HCT116 (cell line): ENCODE measurements around the gene VPS41. TPM values are rescaled to one million over a fixed set of nuclear protein-coding genes. Genes with fewer than 3 reads are reported as not detected.

Experiments used
- ATAC-seq: fragments of 200-7000 bp; cut with Tn5 transposase; 2 replicates; pipeline ENCODE4 v1.9.1; 2020; ENCODE audit warnings: mild to moderate bottlenecking, moderate library complexity
- BruUV-seq: library from RNA; stranded (reverse); fragments of 400-500 nt; replicated peaks from 2 replicates; lab custom pipeline; 2021; lab: Mats Ljungman, UMichigan
- CTCF ChIA-PET: fragments of 300-600 bp; sonication (Branson Sonifier 250); formaldehyde crosslinking; loops from one replicate; lab custom pipeline; 2021; ENCODE audit warnings: antibody characterized with exemption; lab: Charles Lee
- POLR2A ChIA-PET: fragments of 300-600, 350-600 bp; sonication (Branson Sonifier 250); formaldehyde crosslinking; loops from one replicate; lab custom pipeline; 2021; ENCODE audit warnings: antibody characterized with exemption; lab: Charles Lee
- RAD21 ChIA-PET, 2 experiments: fragments of 300-600 bp; sonication (Branson Sonifier 250); formaldehyde crosslinking; loops; one replicate each; lab custom pipeline; 2023; ENCODE audit warnings: low total read pairs in 2 of 2; ENCODE audit not compliant: uncharacterized antibody in 2 of 2, unreplicated experiment in 2 of 2, low non-redundant PET in 1 of 2; lab: Charles Lee
- DNase-seq: peaks from one replicate; pipeline ENCODE4 v3.0.0-alpha.2; 2010; ENCODE audit warnings: low read depth, low spot score
- H2AFZ ChIP-seq: fragments of 200-600 bp; shearing (Covaris generic), sonication (generic); 2 replicates; pipeline ENCODE4 v1.6.1; 2017; ENCODE audit warnings: low read depth, mixed run types, mixed read lengths, antibody characterized with exemption, low read length; ENCODE audit not compliant: poor library complexity, severe bottlenecking
- H3K27ac ChIP-seq: 2 replicates; pipeline ENCODE4 v1.5.1; 2012; ENCODE audit warnings: low read depth, low read length
- H3K27me3 ChIP-seq: fragments of 200-600 bp; sonication (generic); 2 replicates; pipeline ENCODE4 v1.6.1; 2016; ENCODE audit warnings: mixed run types, low read length, mixed read lengths; ENCODE audit not compliant: insufficient read depth
- H3K36me3 ChIP-seq, 2 experiments: fragments of 200-500 bp in 1 of 2; fragments of 200-600 bp in 1 of 2; sonication (Bioruptor generic) in 1 of 2; sonication (generic) in 1 of 2; 2 replicates each; pipeline versions ENCODE4 v1.5.1 to v1.6.1; 2014 to 2016; ENCODE audit warnings: low read length in 2 of 2, inconsistent platforms in 1 of 2, mixed read lengths in 1 of 2, mixed run types in 1 of 2; ENCODE audit not compliant: insufficient read depth in 2 of 2, control insufficient read depth in 1 of 2
- H3K4me1 ChIP-seq, 2 experiments: fragments of 200-600 bp in 1 of 2; sonication (generic) in 1 of 2; 2 replicates each; pipeline versions ENCODE4 v1.5.1 to v1.6.1; 2012 to 2017; ENCODE audit warnings: low read length in 2 of 2, inconsistent platforms in 1 of 2, mild to moderate bottlenecking in 1 of 2, mixed read lengths in 1 of 2, mixed run types in 1 of 2, moderate library complexity in 1 of 2; ENCODE audit not compliant: insufficient read depth in 2 of 2, control insufficient read depth in 1 of 2
- H3K4me2 ChIP-seq: fragments of 200-600 bp; sonication (generic); 2 replicates; pipeline ENCODE4 v1.6.1; 2017; ENCODE audit warnings: mixed run types, low read length, mixed read lengths
- H3K4me3 ChIP-seq, 2 experiments: fragments of 200-600 bp in 1 of 2; sonication (generic) in 1 of 2; replicated peaks in 1 of 2; 2 replicates each; pipeline ENCODE4 v1.5.1; 2011 to 2016; ENCODE audit warnings: low read length in 2 of 2, control low read depth in 1 of 2, low read depth in 1 of 2, mild to moderate bottlenecking in 1 of 2, mixed read lengths in 1 of 2, mixed run types in 1 of 2
- H3K79me2 ChIP-seq: fragments of 200-600 bp; sonication (generic); 2 replicates; pipeline ENCODE4 v1.6.1; 2017; ENCODE audit warnings: mild to moderate bottlenecking, mixed run types, low read length, moderate library complexity, mixed read lengths; ENCODE audit not compliant: insufficient read depth
- H3K9ac ChIP-seq: fragments of 200-600 bp; sonication (generic); 2 replicates; pipeline ENCODE4 v1.6.1; 2016; ENCODE audit warnings: low read length, mixed read lengths
- H3K9me2 ChIP-seq: fragments of 200-600 bp; sonication (generic), shearing (Covaris generic); 2 replicates; pipeline ENCODE4 v1.6.1; 2017; ENCODE audit warnings: mixed run types, mild to moderate bottlenecking, moderate library complexity; ENCODE audit not compliant: insufficient read depth
- H3K9me3 ChIP-seq, 2 experiments: fragments of 200-500 bp in 1 of 2; fragments of 200-600 bp in 1 of 2; sonication (Bioruptor generic) in 1 of 2; sonication (generic) in 1 of 2; 2 replicates each; pipeline ENCODE4 v1.6.1; 2014 to 2017; ENCODE audit warnings: low read length in 2 of 2, mixed read lengths in 2 of 2, inconsistent platforms in 1 of 2, low read depth in 1 of 2, mild to moderate bottlenecking in 1 of 2, mixed run types in 1 of 2, moderate library complexity in 1 of 2; ENCODE audit not compliant: control insufficient read depth in 1 of 2, insufficient read depth in 1 of 2
- H4K20me1 ChIP-seq: fragments of 200-600 bp; sonication (generic), shearing (Covaris generic); 2 replicates; pipeline ENCODE4 v1.6.1; 2017; ENCODE audit warnings: mixed run types, mild to moderate bottlenecking, moderate library complexity; ENCODE audit not compliant: insufficient read depth
- ELF1 ChIP-seq: IDR thresholded peaks from 2 replicates; pipeline ENCODE4 v1.6.1; 2012; ENCODE audit warnings: low read depth, borderline replicate concordance
- FOSL1 ChIP-seq: IDR thresholded peaks from 2 replicates; pipeline ENCODE4 v1.6.1; 2012; ENCODE audit warnings: low read depth
- JUND ChIP-seq: IDR thresholded peaks from 2 replicates; pipeline ENCODE4 v1.6.1; 2012
- MAX ChIP-seq: IDR thresholded peaks from 2 replicates; pipeline ENCODE4 v1.6.1; 2012
- SRF ChIP-seq: IDR thresholded peaks from 2 replicates; pipeline ENCODE4 v1.6.1; 2012; ENCODE audit warnings: low read depth
- ZFX ChIP-seq: fragments of 450-650 bp; IDR thresholded peaks from 2 replicates; pipeline ENCODE4 v1.6.1; 2017
- intact Hi-C: fragments of 100-400 bp; cut with micrococcal nuclease; formaldehyde crosslinking; loops from 2 replicates; pipeline ENCODE4 v1.10.0; 2022
- total RNA-seq: library from RNA; stranded (reverse); gene quantifications from one replicate; pipeline ENCODE4 v1.2.1, GENCODE V29; 2021; ENCODE audit not compliant: unreplicated experiment
- TF ChIP-seq, protein P1 (sequence below), 3 experiments: fragments of 200-600 bp in 1 of 3; sonication (generic) in 1 of 3; IDR thresholded peaks in 2 of 3; conservative IDR thresholded peaks in 1 of 3; 2 replicates each; pipeline ENCODE4 v1.5.1; 2012 to 2017; ENCODE audit warnings: low read depth in 2 of 3, low read length in 2 of 3, antibody characterized with exemption in 1 of 3, borderline replicate concordance in 1 of 3, control low read depth in 1 of 3, mild to moderate bottlenecking in 1 of 3, mixed read lengths in 1 of 3, mixed run types in 1 of 3, moderate library complexity in 1 of 3; ENCODE audit not compliant: insufficient read depth in 1 of 3

Gene VPS41
- total RNA-seq, 1 experiment from 2014 or later, result 72.2 TPM

GRCh38 chr7:38716397-38716796, 192.6 kb downstream of the VPS41 start:
- DNase-seq (no peak), ATAC-seq (0 out of 2 replicates have a peak, but pooled peaks have one; percentile 44)
- RAD21 ChIA-PET, result no interaction called here
- Histone ChIP-seq H3K4me2 (no peak overlapping the region), H3K9me3 (no peaks in the 10 kb centered on the region), H3K79me2 (no peaks in the 10 kb centered on the region), H4K20me1 (no peaks in the 10 kb centered on the region), H3K36me3 (no peaks in the 10 kb centered on the region), H2AFZ (no peak overlapping the region), H3K9me2 (no peaks in the 10 kb centered on the region), H3K4me3 (no peak overlapping the region), H3K27me3 (no peaks in the 10 kb centered on the region), H3K4me1 (no peaks in the 10 kb centered on the region), H3K27ac (no peak overlapping the region), H3K9ac (no peak overlapping the region)
- CTCF ChIA-PET, result no interaction called here
- BruUV-seq, result no TSS peak
- TF ChIP-seq ELF1 (no peak), MAX (no peak), ZFX (no peak)
- TF ChIP-seq, protein P1, sequence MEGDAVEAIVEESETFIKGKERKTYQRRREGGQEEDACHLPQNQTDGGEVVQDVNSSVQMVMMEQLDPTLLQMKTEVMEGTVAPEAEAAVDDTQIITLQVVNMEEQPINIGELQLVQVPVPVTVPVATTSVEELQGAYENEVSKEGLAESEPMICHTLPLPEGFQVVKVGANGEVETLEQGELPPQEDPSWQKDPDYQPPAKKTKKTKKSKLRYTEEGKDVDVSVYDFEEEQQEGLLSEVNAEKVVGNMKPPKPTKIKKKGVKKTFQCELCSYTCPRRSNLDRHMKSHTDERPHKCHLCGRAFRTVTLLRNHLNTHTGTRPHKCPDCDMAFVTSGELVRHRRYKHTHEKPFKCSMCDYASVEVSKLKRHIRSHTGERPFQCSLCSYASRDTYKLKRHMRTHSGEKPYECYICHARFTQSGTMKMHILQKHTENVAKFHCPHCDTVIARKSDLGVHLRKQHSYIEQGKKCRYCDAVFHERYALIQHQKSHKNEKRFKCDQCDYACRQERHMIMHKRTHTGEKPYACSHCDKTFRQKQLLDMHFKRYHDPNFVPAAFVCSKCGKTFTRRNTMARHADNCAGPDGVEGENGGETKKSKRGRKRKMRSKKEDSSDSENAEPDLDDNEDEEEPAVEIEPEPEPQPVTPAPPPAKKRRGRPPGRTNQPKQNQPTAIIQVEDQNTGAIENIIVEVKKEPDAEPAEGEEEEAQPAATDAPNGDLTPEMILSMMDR (IDR thresholded peaks at IDR 0.05 in 2 of 3, conservative IDR thresholded peaks at IDR 0.05 in 1 of 3; ENCODE audit: borderline replicate concordance in 1 of 3, insufficient read depth in 1 of 3, low read depth in 2 of 3, low read length in 2 of 3), result peak in 2 of 3 experiments; percentile 18 to 29; a peak in 3 of 6 replicates
- POLR2A ChIA-PET, result no interaction called here
- intact Hi-C loops, result no loop called here

- no peaks in the 10 kb centered on the region for H3K9me2 ChIP-seq
- ChIA-PET CTCF (no interaction called here), POLR2A (no interaction called here), RAD21 (no interaction called here)
- no peak overlapping the region for H3K27ac ChIP-seq
- no peak for TF ChIP-seq ZFX
- no peak for TF ChIP-seq FOSL1
- TF ChIP-seq, protein P1 (IDR thresholded peaks at IDR 0.05 in 2 of 3, conservative IDR thresholded peaks at IDR 0.05 in 1 of 3; ENCODE audit: borderline replicate concordance in 1 of 3, insufficient read depth in 1 of 3, low read depth in 2 of 3, low read length in 2 of 3), result no peak
- TF ChIP-seq SRF, result no peak
- TF ChIP-seq JUND, result no peak
- no peak overlapping the region for H3K4me3 ChIP-seq
- no peak for ATAC-seq
- H3K36me3 ChIP-seq, result no peaks in the 10 kb centered on the region
- BruUV-seq, result no TSS peak
- no peaks in the 10 kb centered on the region for H3K79me2 ChIP-seq
- no peak for DNase-seq
- H3K9ac ChIP-seq, result no peak overlapping the region
- H3K4me1 ChIP-seq, result no peaks in the 10 kb centered on the region
- H3K4me2 ChIP-seq, result no peak overlapping the region
- no peaks in the 10 kb centered on the region for H4K20me1 ChIP-seq
- no peaks in the 10 kb centered on the region; the same call in 1 of the 2 replicates for H3K27me3 ChIP-seq
- no peaks in the 10 kb centered on the region for H3K9me3 ChIP-seq
- intact Hi-C loops, result no loop called here
- no peak overlapping the region for H2AFZ ChIP-seq
Measured at GRCh38 chr7:38709123-38709522, 199.9 kb downstream of the VPS41 start.
